Heart left ventricle (tissue), 13 donors: ENCODE measurements around the gene MRPL47.

Experiments
- POLR2A ChIP-seq, 2 donors: fragments of 450-650 bp; IDR thresholded peaks; one replicate each; pipeline ENCODE4 v1.6.1; 2017; ENCODE audit warnings: antibody characterized with exemption in 2 of 2, mild to moderate bottlenecking in 2 of 2, moderate library complexity in 2 of 2
- TF ChIP-seq, protein P1 (sequence below), 12 donors: fragments of 200-600 bp; sonication (generic) in 4 of 12; IDR thresholded peaks; one replicate each; pipeline versions ENCODE4 v1.5.0 to v1.8.0; 2018 to 2022; ENCODE audit warnings: antibody characterized with exemption in 12 of 12, mild to moderate bottlenecking in 5 of 12
- donor health status: ischemic (EF 13 %, LVEDD 7.1; RV severe dilation, severe dysfunction).
- donor health status: DM: no; HTN: yes; CAD: no.
- donor health status: DM: no; HTN: no; CAD: no.
- donor health status: ischemic (EF 25% LVEDD 6.9; RV normal size, moderate dysfunction).
- donor health status: ischemic (EF 25% LVEDD 5.7; RV mildly dilated, moderate dysfunction).
- donor health status: ischemic (EF 35%, LVEDD 5.7; RV mildly dilated, moderate dysfunction).
- donor health status: nonischemic (EF 11% LVEDD 7.7; RV severe dilation, severe dysfunction).
- donor health status: DM: yes; HTN: yes; CAD: no.
- donor health status: PGD.
- donor health status: ischemic (EF 29% LVEDD 5.4; RV normal size, mild dysfunction).
- donor health status: nonischemic (EF 23%, LVEDD 6.1; RV moderate dilation, normal function).

DNA sequence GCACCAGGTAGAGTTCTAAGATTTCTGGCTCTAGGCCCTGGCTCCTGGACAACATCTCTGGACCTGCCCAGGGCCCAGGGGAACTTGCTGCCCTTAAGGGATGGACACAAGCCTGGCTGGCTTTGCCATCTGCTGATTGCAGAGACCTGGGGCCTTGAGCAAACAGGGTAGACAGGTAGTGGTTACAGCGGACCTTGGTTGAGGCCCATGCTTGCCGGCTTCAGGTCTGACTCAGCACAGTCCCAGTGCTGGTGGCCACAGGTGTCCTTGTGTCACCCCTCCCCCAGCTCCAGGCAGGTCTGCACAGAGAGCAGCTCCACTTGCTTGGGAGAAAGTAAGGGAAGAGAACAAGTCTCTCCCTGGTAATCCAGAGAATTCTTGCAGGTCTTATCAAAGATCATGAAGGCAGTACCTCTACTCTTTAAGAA, 57.6 kb downstream of the MRPL47 start:
- no peak for TF ChIP-seq POLR2A (IDR thresholded peaks at IDR 0.05)
- TF ChIP-seq, protein P1, sequence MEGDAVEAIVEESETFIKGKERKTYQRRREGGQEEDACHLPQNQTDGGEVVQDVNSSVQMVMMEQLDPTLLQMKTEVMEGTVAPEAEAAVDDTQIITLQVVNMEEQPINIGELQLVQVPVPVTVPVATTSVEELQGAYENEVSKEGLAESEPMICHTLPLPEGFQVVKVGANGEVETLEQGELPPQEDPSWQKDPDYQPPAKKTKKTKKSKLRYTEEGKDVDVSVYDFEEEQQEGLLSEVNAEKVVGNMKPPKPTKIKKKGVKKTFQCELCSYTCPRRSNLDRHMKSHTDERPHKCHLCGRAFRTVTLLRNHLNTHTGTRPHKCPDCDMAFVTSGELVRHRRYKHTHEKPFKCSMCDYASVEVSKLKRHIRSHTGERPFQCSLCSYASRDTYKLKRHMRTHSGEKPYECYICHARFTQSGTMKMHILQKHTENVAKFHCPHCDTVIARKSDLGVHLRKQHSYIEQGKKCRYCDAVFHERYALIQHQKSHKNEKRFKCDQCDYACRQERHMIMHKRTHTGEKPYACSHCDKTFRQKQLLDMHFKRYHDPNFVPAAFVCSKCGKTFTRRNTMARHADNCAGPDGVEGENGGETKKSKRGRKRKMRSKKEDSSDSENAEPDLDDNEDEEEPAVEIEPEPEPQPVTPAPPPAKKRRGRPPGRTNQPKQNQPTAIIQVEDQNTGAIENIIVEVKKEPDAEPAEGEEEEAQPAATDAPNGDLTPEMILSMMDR (IDR thresholded peaks at IDR 0.05) = no peak
